IPS-NIHi11 (cell line): Measurements from ENCODE around the gene RIBC2.

Experiments used
- DNase-seq: peaks from one replicate; pipeline ENCODE4 v3.0.0; 2012; ENCODE audit warnings: mixed read lengths, low spot score

Gene RIBC2

GRCh38 chr22:45473626-45474237 is 60.2 kb downstream of the RIBC2 start:
- no peak for DNase-seq

DNA sequence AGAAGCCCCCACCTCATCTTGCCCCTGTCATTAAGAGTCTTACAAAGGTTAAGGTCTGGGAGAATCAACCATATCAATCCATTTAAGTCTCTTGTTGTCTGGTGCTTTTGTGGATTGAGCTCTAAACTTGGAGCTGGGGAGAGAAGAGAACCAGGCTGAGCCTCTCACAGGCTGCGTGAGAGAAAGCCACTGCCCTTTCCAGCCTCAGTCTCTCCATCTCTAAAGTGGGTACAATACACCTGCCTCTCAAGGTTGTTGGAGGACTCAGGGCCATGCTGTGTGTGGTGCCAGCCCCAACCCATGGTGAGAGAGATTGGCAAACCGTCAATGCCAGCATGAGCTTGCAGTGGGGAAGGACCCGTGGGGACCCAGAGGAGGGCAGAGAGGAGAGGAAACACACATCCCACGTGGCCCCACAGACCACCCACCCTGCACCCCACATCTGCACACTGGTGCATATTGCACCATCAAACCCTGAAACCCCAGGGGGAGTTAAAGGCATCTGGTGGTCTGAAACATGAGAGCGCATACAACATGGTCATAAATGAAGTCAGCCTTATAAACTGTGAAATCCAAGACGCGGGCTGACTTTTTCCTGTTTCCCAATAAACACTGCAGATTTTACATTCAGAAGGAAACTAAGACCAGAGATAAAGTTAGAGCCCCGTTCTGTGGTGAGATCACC is 61.7 kb downstream of the RIBC2 start:
- DNase-seq, result no peak

- no peak for DNase-seq
These were observed 62.5 kb downstream of the RIBC2 start for GRCh38 chr22:45475851-45476514.

DNA sequence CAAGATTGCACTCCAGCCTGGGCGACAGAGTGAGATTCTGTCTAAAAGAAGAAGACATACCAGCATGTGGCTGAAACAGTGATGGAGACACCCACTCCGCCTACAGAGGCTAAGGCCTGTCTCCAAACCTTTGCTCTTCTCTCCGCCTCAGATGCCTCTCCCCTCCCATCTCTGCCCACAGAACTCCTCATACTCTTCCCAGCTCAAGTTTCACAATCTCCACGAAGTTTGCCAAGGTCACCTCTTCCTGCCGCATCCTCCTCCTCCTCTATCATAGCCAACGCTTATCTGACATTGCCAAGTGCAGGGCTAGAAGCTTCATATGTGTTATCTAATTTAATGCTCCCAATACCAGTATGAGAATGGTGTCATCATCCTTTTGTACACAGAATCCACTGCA is 63.3 kb downstream of the RIBC2 start:
- DNase-seq, result no peak

DNA sequence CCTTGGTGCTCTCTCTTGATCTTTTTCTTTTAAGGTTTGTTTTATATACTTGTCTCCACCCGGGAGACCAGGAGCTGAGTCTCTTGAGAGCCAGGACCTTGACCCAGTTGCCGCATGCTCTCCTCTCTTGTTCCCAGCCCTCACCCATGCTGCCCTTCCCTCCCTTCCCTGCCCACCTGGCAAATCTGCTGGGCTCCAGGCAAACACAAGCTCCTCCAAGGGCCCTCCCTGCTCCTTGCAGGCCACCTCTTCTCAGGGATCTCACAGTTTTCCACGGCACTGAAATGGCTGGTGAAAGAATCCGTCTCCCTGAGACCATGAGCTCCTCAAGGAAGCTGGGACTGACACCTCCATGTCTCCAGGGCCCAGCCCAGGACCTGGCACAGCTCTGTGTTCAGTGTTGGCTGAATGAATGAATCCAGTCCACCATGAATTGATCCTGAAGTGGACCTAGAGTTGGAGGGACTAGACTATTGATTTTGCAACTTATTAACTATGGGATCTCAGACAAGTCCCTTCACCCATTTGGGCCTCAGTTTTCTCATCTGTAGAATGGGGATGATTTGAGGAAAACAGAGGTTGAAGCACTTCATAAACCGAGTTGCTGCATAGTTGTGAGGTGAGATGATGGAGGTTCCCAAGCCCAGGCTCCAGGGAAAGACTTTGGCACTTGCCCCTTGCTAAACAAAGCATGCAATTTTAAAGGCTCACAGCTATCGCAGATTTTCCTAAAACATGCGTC is 64.0 kb downstream of the RIBC2 start:
- DNase-seq, result no peak

DNA sequence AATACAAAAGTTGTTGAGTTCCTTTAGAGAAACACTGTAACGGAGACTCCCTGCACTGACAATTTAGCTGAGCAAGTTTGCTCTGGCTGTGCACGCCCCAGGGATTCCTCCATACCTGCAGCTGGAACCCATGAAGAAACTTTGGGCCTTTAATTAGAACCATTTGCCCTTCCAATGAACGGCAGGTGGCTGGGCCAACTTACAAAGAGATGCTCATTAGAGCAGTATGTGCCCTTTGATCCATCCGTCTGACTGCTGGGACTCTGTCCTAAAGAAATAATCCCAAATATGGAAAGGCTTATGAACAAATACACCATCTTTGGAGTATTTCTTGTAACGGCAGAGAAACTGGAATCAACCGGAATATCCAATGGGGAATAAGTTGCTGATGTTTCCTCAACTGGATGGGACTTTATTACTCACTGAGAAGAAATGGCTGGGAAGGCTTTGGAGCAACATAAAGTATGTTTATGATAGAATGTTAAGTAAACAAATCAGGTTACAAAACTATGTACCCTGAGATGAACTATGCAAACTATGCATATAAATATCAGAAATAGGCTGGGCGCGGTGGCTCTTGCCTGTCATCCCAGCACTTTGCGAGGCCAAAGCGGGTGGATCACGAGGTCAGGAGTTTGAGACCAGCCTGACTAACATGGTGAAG is 64.7 kb downstream of the RIBC2 start:
- no peak for DNase-seq

DNA sequence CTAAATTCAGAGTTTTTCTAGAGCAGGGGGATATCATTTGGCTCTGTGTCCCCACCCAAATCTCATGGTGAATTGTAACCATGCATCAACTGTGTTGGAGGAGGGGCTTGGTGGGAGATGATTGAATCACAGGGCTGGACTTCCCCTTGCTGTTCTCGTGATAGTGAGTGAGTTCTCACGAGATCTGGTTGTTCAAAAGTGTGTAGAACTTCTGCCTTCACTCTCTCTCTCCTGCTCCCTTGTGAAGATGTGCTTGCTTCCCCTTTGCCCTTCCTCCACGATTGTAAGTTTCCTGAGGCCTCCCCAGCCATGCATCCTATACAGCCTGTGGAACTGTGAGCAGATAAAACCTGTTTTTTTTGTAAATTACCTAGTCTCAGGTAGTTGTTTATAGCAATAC is 67.2 kb downstream of the RIBC2 start:
- no peak for DNase-seq

GRCh38 chr22:45481661-45482060 is 68.2 kb downstream of the RIBC2 start:
- DNase-seq, result no peak
